M059J (cell line): ENCODE measurements around the gene NFKBIB. TPM values are rescaled to one million over a fixed set of nuclear protein-coding genes. Genes with fewer than 3 reads are reported as not detected.

ENCODE experiments used
- DNase-seq: peaks from one replicate; pipeline ENCODE4 v3.0.0-alpha.2; 2012; ENCODE audit warnings: low read depth
- total RNA-seq: library from RNA; depleted of rRNA; stranded (reverse); fragments of >200 nt; shearing (Covaris generic); gene quantifications from 2 replicates; pipeline ENCODE4 v1.2.3, GENCODE V29; 2014; rRNA removed

The NFKBIB gene
- total RNA-seq, 1 experiment from 2014 or later = 27.5 TPM

DNA sequence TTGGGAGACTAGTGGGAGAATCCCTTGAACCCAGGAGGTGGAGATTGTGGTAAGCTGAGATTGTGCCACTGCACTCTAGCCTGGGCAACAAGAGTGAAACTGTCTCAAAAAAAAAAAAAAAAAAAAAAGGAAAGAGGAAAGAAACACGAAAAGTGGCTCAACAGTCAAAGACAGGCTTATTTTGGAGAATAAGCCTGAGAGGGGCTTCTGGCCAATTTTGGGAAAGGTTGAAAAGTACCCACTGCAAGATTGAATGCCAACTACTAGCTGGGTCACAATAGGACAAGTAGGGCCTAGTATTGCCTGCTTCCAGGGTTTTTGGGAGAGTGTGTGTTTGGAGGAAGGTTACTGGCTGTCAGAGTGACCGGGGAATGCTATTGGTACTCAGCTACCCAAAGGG, 58.5 kb downstream of the NFKBIB start:
- no peak for DNase-seq

Other genes starting within 250 kb of the NFKBIB start
- 1.0 TPM in 2 replicates for gene CAPN12, start 155.5 kb upstream of the NFKBIB start, total RNA-seq
- not detected in 2 replicates for gene LGALS7, start 126.5 kb upstream of the NFKBIB start, total RNA-seq
- not detected in 2 replicates for gene LGALS7B, start 110.8 kb upstream of the NFKBIB start, total RNA-seq
- not detected in 2 replicates for gene LGALS4, start 87.0 kb upstream of the NFKBIB start, total RNA-seq
- gene ECH1, start 68.2 kb upstream of the NFKBIB start, total RNA-seq = 31.9 and 33.0 TPM in 2 replicates
- 208 and 271 TPM in 2 replicates for gene HNRNPL, start 50.0 kb upstream of the NFKBIB start, total RNA-seq
- gene RINL, start 21.7 kb upstream of the NFKBIB start, total RNA-seq = 0.57 and 1.0 TPM in 2 replicates
- 63.3 and 77.1 TPM in 2 replicates for gene SIRT2, start 351 bp upstream of the NFKBIB start, total RNA-seq
- gene CCER2, start 12.2 kb downstream of the NFKBIB start, total RNA-seq = not detected in 2 replicates
- 15.4 and 20.2 TPM in 2 replicates for gene SARS2, start 30.8 kb downstream of the NFKBIB start, total RNA-seq
- 57.5 and 76.6 TPM in 2 replicates for gene MRPS12, start 31.0 kb downstream of the NFKBIB start, total RNA-seq
- 10.8 and 15.3 TPM in 2 replicates for gene FBXO17, start 75.8 kb downstream of the NFKBIB start, total RNA-seq
- gene FBXO27, start 132.6 kb downstream of the NFKBIB start, total RNA-seq = 6.7 and 10.6 TPM in 2 replicates
- gene ACP7, start 184.4 kb downstream of the NFKBIB start, total RNA-seq = 0.89 and 1.7 TPM in 2 replicates
- gene PAK4, start 225.8 kb downstream of the NFKBIB start, total RNA-seq = 6.1 and 10.9 TPM in 2 replicates